Suprapubic skin (tissue), 4 donors: Measurements from ENCODE around the gene ASPA. TPM values are rescaled to one million over a fixed set of nuclear protein-coding genes. Genes with fewer than 3 reads are reported as not detected.

Experiments used
- DNase-seq, 2 donors: peaks; one replicate each; pipeline ENCODE4 v3.0.0-alpha.2; 2019; ENCODE audit warnings: low spot score in 2 of 2
- H3K27ac ChIP-seq: fragments of 200-600 bp; sonication (generic); one replicate; pipeline ENCODE4 v1.5.1; 2019
- H3K27me3 ChIP-seq: fragments of 200-600 bp; sonication (generic); one replicate; pipeline ENCODE4 v1.5.1; 2019
- H3K36me3 ChIP-seq: fragments of 200-600 bp; sonication (generic); one replicate; pipeline ENCODE4 v1.5.1; 2019
- H3K4me1 ChIP-seq: fragments of 200-600 bp; sonication (generic); one replicate; pipeline ENCODE4 v1.5.1; 2019
- H3K4me3 ChIP-seq: fragments of 200-600 bp; sonication (generic); one replicate; pipeline ENCODE4 v1.5.1; 2019; ENCODE audit warnings: mild to moderate bottlenecking
- H3K9me3 ChIP-seq: fragments of 200-600 bp; sonication (generic); one replicate; pipeline ENCODE4 v1.5.1; 2019
- EP300 ChIP-seq: sonication (generic); formaldehyde crosslinking; IDR thresholded peaks from one replicate; pipeline ENCODE4 v1.6.1; 2017; ENCODE audit warnings: antibody characterized with exemption
- POLR2A ChIP-seq, 2 donors: fragments of 450-650 bp; IDR thresholded peaks; one replicate each; pipeline ENCODE4 v1.6.1; 2017; ENCODE audit warnings: antibody characterized with exemption in 2 of 2, mild to moderate bottlenecking in 2 of 2, moderate library complexity in 2 of 2
- POLR2AphosphoS5 ChIP-seq, 3 donors: sonication (generic); formaldehyde crosslinking; IDR thresholded peaks; one replicate each; pipeline ENCODE4 v1.6.1; 2017; ENCODE audit warnings: antibody characterized with exemption in 3 of 3
- WGBS: methylation state at CpG from one replicate; pipeline ENCODE4 v1.1.5; 2018; 5-methylcytosine and 5-hydroxymethylcytosine counted together
- total RNA-seq, 4 donors: library from RNA; depleted of rRNA; stranded (reverse); fragments of >200 nt; gene quantifications; one replicate each; pipeline ENCODE4 v1.1.0, GENCODE V29; 2016
- TF ChIP-seq, protein P1 (sequence below), 2 donors: fragments of 200-600 bp in 1 of 2; fragments of 450-650 bp in 1 of 2; sonication (generic) in 1 of 2; IDR thresholded peaks; one replicate each; pipeline ENCODE4 v1.5.1; 2016 to 2019; ENCODE audit warnings: antibody characterized with exemption in 2 of 2, mild to moderate bottlenecking in 1 of 2, moderate library complexity in 1 of 2

The ASPA gene
- total RNA-seq, 4 donors from 2014 or later, result 0.98 to 5.4 (median 1.8) TPM

DNA sequence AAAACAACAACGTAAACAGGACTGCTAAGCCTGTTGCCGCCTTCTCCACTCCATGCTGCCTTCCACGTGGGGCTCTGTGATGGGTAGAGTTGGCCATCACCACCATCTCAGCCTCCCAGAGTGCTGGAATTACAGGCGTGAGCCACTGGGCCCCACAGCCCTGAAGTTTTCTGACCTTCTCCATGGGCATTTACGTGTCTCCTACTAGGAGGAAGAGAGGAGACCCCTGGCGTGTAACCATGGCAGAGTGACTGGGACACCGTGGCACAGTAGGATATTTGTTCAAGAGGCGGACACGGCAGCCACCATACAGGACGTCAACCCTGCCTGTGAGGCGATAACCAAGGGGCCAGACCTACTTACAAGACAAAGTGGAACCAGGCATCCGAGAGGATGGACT is 50.7 kb downstream of the ASPA start:
- H3K27me3 ChIP-seq, result no peaks in the 10 kb centered on the region
- WGBS, result 87% methylated on average over 12 of the region's 12 CpGs
- DNase-seq, result peak in 1 of 2 donors; percentile 44
- H3K4me1 ChIP-seq, result peaks cover 10% of the 10 kb centered on the region
- H3K9me3 ChIP-seq, result no peaks in the 10 kb centered on the region
- H3K4me3 ChIP-seq, result no peak overlapping the region
- H3K36me3 ChIP-seq, result peaks cover 4% of the 10 kb centered on the region
- TF ChIP-seq, protein P1, sequence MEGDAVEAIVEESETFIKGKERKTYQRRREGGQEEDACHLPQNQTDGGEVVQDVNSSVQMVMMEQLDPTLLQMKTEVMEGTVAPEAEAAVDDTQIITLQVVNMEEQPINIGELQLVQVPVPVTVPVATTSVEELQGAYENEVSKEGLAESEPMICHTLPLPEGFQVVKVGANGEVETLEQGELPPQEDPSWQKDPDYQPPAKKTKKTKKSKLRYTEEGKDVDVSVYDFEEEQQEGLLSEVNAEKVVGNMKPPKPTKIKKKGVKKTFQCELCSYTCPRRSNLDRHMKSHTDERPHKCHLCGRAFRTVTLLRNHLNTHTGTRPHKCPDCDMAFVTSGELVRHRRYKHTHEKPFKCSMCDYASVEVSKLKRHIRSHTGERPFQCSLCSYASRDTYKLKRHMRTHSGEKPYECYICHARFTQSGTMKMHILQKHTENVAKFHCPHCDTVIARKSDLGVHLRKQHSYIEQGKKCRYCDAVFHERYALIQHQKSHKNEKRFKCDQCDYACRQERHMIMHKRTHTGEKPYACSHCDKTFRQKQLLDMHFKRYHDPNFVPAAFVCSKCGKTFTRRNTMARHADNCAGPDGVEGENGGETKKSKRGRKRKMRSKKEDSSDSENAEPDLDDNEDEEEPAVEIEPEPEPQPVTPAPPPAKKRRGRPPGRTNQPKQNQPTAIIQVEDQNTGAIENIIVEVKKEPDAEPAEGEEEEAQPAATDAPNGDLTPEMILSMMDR (IDR thresholded peaks at IDR 0.05), result no peak
- TF ChIP-seq EP300 (no peak), POLR2AphosphoS5 (IDR thresholded peaks at IDR 0.05) (no peak), POLR2A (IDR thresholded peaks at IDR 0.05) (no peak)
- no peak overlapping the region for H3K27ac ChIP-seq

DNA sequence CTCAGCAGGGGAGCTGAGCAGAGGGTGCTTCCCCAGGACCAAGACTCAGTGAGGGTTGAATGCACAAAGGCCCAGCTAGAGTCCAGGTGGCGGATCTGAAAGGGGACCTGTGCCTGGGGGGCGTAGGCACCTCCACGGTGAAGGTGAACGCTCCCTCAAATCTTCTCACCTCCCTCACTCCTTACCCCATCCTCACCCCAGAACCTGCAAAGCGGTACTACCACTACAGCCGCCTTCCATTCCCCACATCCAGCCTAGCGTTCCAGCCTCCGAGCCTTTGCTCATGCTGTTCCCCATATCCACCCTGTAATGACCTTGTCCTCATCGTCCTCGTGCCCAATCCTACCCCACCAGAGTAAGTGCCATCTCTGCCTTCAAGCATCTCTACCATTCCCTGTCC is 51.2 kb downstream of the ASPA start:
- no peak overlapping the region for H3K4me3 ChIP-seq
- TF ChIP-seq POLR2A (IDR thresholded peaks at IDR 0.05) (no peak), EP300 (no peak), POLR2AphosphoS5 (IDR thresholded peaks at IDR 0.05) (no peak)
- TF ChIP-seq, protein P1 (IDR thresholded peaks at IDR 0.05), result no peak
- 82% methylated on average over 10 of the region's 10 CpGs for WGBS
- DNase-seq, result peak; percentile 29 to 38
- H3K9me3 ChIP-seq, result no peaks in the 10 kb centered on the region
- no peak overlapping the region for H3K27ac ChIP-seq
- peaks cover 10% of the 10 kb centered on the region for H3K4me1 ChIP-seq
- peaks cover 4% of the 10 kb centered on the region for H3K36me3 ChIP-seq
- no peaks in the 10 kb centered on the region for H3K27me3 ChIP-seq

DNA sequence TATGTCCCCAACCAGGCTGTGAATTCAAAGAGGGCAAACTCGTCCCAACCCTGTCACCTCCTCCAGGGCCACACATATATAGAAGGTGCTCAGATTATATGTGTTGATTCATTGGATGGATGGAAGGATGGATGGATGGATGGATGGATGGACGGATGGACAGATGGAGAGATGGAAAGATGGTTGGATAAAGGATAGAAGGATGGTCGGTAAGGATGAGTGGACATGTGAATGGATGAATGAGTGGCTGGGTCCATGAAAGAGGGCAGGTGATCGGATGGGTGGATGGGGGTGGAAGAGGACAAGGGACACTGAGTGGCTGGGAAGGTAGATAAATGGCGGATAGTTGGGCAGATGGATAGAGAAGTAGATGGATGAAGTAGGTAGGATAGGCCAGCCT is 51.7 kb downstream of the ASPA start:
- peaks cover 4% of the 10 kb centered on the region for H3K36me3 ChIP-seq
- no peak for TF ChIP-seq EP300
- H3K9me3 ChIP-seq, result no peaks in the 10 kb centered on the region
- H3K4me3 ChIP-seq, result no peak overlapping the region
- WGBS, result 89% methylated on average over 5 of the region's 5 CpGs
- no peak overlapping the region for H3K27ac ChIP-seq
- no peaks in the 10 kb centered on the region for H3K27me3 ChIP-seq
- DNase-seq, result peak in 1 of 2 donors; percentile 15
- peaks cover 10% of the 10 kb centered on the region for H3K4me1 ChIP-seq

DNA sequence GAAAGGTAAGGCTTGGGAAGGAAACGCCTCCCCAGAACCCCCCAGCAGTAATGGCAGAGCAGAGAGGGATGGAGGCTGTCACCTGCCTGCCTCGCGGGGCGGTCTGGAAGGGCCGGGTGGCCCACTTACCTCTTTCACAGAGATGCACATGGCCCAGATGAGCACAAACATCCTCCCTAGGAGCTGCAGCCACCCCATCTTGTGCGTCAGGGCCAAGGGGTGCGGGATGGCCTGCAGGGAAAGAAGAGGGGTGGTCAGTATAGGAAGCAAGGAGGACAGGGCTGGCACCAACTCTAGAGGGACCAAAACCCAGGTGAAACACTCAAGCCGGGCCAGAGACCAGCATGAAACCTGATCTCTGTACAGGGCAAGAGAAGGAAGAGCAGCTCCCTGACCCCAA is 52.1 kb downstream of the ASPA start:
- WGBS, result 91% methylated on average over 8 of the region's 8 CpGs
- H3K36me3 ChIP-seq, result peaks cover 4% of the 10 kb centered on the region
- H3K9me3 ChIP-seq, result no peaks in the 10 kb centered on the region
- TF ChIP-seq, protein P1 (IDR thresholded peaks at IDR 0.05), result no peak
- peaks cover 10% of the 10 kb centered on the region for H3K4me1 ChIP-seq
- peak in 1 of 2 donors; percentile 50 for DNase-seq
- no peaks in the 10 kb centered on the region for H3K27me3 ChIP-seq
- H3K4me3 ChIP-seq, result no peak overlapping the region
- no peak overlapping the region for H3K27ac ChIP-seq

DNA sequence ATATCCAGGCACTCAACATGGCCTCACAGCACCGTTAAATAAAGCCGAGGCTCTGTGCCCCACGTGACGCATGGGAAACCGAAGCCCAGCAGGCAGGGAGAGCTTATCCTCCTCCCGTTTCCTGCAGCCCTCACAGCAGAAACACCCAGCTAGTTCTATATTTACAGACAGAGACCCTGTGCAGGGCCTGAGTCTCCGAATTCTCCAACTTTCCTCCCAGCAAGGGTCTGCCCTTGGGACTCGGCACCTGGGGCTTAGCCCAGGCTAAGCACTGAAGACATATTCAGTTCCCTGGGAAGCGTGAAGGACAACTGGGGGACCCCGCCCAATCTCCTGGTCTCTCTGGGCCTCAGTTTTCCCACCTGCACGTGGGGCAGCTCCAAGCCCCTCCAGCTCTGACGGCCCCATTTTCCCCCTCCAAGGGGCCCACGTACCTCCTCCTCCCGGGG is 52.6 kb downstream of the ASPA start:
- Histone ChIP-seq H3K4me3 (no peak overlapping the region), H3K9me3 (no peaks in the 10 kb centered on the region), H3K27ac (no peak overlapping the region), H3K36me3 (peaks cover 4% of the 10 kb centered on the region), H3K4me1 (peaks cover 10% of the 10 kb centered on the region), H3K27me3 (no peaks in the 10 kb centered on the region)
- 72% methylated on average over 10 of the region's 14 CpGs for WGBS
- no peak for DNase-seq
- TF ChIP-seq EP300 (no peak), POLR2AphosphoS5 (IDR thresholded peaks at IDR 0.05) (no peak), POLR2A (IDR thresholded peaks at IDR 0.05) (no peak)
- TF ChIP-seq, protein P1 (IDR thresholded peaks at IDR 0.05), result no peak

DNA sequence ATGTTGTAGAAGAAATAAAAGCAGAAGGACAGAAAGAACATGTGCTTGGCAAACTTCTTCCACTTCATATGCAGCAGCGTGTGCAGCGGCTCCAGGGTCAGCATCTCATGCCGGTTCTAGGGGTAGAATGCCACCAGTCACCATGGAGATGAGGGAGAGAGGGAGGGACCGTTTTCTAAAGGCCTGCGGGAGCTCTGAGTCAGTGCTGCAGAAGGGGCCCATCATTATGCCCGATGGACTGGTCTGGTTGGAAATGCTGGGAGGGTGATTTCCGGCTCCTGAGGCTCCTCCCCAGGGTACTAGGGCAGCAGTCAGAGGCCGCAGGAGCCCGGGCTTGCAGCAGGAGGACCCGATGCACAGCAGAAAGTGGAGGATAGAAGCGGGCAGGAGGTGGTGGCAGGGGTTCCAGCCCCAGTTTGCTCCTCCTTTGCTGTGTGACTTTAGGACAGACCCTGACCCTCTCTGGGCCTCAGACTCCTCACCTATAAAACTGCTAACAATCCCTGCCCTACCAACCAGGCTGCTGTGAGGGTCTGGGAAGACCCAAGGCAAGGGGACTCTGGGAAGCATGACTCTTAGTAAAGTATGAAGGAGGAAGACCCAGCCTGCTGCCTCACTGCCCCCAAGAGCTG is 53.2 kb downstream of the ASPA start:
- Histone ChIP-seq H3K36me3 (peaks cover 4% of the 10 kb centered on the region), H3K27me3 (no peaks in the 10 kb centered on the region), H3K9me3 (no peaks in the 10 kb centered on the region), H3K4me1 (peaks cover 10% of the 10 kb centered on the region), H3K27ac (no peak overlapping the region), H3K4me3 (no peak overlapping the region)
- 62% methylated on average over 11 of the region's 11 CpGs for WGBS
- no peak for DNase-seq
- TF ChIP-seq, protein P1 (IDR thresholded peaks at IDR 0.05), result no peak
- TF ChIP-seq EP300 (no peak), POLR2A (IDR thresholded peaks at IDR 0.05) (no peak), POLR2AphosphoS5 (IDR thresholded peaks at IDR 0.05) (no peak)
